ENCODE measurements around the gene OR10Z1.

OR10Z1 gene

DNA sequence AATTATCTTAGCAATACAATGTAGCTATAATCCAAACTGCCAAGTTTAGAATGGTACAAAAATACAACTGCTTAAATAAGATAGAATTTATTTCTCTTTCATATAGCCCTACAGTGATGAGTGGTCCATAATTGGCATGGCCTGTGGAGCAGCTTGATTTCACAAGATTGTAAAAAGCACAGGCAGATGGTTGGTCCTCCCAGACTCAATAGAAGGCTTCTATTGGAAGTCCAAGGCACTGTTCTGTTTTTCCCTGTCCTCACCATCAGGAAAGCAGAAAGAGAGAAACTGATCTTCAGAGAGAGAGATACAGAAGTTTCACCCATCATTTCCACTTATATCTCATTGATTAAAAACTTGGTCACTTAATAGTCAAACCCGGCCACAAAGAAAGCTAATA, 32.8 kb upstream of the OR10Z1 start:
- TF ChIP-seq, protein P1, sequence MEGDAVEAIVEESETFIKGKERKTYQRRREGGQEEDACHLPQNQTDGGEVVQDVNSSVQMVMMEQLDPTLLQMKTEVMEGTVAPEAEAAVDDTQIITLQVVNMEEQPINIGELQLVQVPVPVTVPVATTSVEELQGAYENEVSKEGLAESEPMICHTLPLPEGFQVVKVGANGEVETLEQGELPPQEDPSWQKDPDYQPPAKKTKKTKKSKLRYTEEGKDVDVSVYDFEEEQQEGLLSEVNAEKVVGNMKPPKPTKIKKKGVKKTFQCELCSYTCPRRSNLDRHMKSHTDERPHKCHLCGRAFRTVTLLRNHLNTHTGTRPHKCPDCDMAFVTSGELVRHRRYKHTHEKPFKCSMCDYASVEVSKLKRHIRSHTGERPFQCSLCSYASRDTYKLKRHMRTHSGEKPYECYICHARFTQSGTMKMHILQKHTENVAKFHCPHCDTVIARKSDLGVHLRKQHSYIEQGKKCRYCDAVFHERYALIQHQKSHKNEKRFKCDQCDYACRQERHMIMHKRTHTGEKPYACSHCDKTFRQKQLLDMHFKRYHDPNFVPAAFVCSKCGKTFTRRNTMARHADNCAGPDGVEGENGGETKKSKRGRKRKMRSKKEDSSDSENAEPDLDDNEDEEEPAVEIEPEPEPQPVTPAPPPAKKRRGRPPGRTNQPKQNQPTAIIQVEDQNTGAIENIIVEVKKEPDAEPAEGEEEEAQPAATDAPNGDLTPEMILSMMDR (IDR thresholded peaks at IDR 0.05): no peak
- H3K9ac ChIP-seq: no peak overlapping the region
- H3K4me2 ChIP-seq (ENCODE audit: low read length): no peak overlapping the region
- no peak overlapping the region for H3K4me3 ChIP-seq (ENCODE audit: low read depth, low read length)
- H3K79me2 ChIP-seq: no peaks in the 10 kb centered on the region
- no peak overlapping the region for H3K27ac ChIP-seq
- no peaks in the 10 kb centered on the region for H3K27me3 ChIP-seq (ENCODE audit: control insufficient read depth, insufficient read depth, low read length)
- no peaks in the 10 kb centered on the region for H3K36me3 ChIP-seq (ENCODE audit: control insufficient read depth, insufficient read depth, low read length)
- no peaks in the 10 kb centered on the region for H3K4me1 ChIP-seq
- no peaks in the 10 kb centered on the region for H3K9me3 ChIP-seq (ENCODE audit: control insufficient read depth, low read length)
- no peak overlapping the region for H2AFZ ChIP-seq

DNA sequence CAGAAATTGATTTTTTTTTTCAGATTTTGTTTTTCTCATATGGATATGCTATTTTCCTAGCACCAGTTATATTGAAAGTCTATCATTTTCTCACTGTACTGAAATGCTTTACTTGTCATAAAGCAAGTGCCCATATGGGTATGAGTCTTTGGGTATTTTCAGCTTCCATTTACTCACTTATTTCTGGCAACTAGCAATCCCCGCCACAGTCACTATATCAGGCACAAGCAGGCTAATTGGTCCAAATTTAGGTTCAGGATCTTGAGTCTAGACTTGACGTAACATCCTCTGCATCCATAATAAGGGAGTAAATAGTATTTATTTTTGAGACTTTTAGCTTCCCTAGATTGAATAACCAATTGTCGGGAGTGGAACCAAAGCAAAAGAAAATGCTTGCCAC, 27.5 kb upstream of the OR10Z1 start:
- H3K4me1 ChIP-seq: no peaks in the 10 kb centered on the region
- no peak overlapping the region for H3K27ac ChIP-seq
- H3K9ac ChIP-seq: no peak overlapping the region
- no peak overlapping the region for H3K4me2 ChIP-seq (ENCODE audit: low read length)
- no peaks in the 10 kb centered on the region for H3K36me3 ChIP-seq (ENCODE audit: control insufficient read depth, insufficient read depth, low read length)
- H3K4me3 ChIP-seq (ENCODE audit: low read depth, low read length): no peak overlapping the region
- H2AFZ ChIP-seq: no peak overlapping the region
- H3K79me2 ChIP-seq: no peaks in the 10 kb centered on the region
- H3K27me3 ChIP-seq (ENCODE audit: control insufficient read depth, insufficient read depth, low read length): no peaks in the 10 kb centered on the region
- TF ChIP-seq, protein P1 (IDR thresholded peaks at IDR 0.05): no peak
- no peaks in the 10 kb centered on the region for H3K9me3 ChIP-seq (ENCODE audit: control insufficient read depth, low read length)

DNA sequence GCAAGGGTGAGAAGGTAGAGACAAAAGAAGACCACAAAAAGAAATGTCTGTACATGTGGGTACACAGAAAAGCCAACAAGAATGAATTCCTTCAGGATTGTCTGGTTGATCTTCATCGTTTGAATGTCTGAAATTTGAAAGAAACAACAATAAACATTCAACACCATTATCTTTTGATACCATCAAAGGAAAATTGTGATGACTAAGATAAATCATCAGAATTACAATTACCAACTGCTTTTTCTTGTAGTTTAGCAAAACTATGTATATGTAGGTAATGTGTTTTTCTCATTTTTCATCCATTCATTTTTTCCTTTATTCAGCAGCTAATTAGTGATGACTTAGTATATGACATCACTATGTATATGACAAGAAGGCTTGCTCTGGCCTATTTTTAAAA, 25.3 kb upstream of the OR10Z1 start, which contains the start of gene OR10X1:
Gene OR10X1 (minus strand): TSS at position 167 of the 400 bp plus-strand sequence. CDS start 0 bp downstream, at position 167.
- H3K9ac ChIP-seq: no peak within 1 kb of the TSS
- no peak within 1 kb of the TSS for H2AFZ ChIP-seq
- TF ChIP-seq, protein P1 (IDR thresholded peaks at IDR 0.05): no peak
- H3K27me3 ChIP-seq (ENCODE audit: control insufficient read depth, insufficient read depth, low read length): no peaks in the 10 kb centered on the region
- no peak within 1 kb of the TSS for H3K4me3 ChIP-seq (ENCODE audit: low read depth, low read length)
- H3K4me1 ChIP-seq: no peaks in the 10 kb centered on the region
- H3K27ac ChIP-seq: no peak within 1 kb of the TSS
- no peaks in the 10 kb centered on the region for H3K79me2 ChIP-seq
- no peaks in the 10 kb centered on the region for H3K36me3 ChIP-seq (ENCODE audit: control insufficient read depth, insufficient read depth, low read length)
- no peaks in the 10 kb centered on the region for H3K9me3 ChIP-seq (ENCODE audit: control insufficient read depth, low read length)
- H3K4me2 ChIP-seq (ENCODE audit: low read length): no peak within 1 kb of the TSS

DNA sequence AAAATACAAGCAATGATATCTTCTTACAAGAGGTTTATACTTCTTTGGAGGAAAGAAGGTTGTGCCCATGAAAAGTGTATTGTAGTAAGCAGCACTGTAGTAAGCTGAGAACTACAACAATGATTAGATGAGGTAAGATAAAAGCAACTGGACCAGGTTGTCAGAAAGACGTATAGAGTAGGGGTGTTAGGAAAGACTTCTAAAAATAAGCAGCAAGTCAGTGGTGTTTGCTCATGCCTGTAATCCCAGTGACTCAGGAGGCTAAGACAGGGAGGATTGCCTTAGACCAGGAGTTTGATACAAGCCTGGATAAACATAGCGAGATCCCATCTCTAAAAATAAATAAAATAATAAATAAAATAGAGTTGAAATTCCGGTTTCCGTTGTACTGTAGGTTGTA, 21.1 kb upstream of the OR10Z1 start:
- Histone ChIP-seq H2AFZ (no peak overlapping the region), H3K4me3 (ENCODE audit: low read depth, low read length) (no peak overlapping the region), H3K9ac (no peak overlapping the region), H3K4me1 (no peaks in the 10 kb centered on the region), H3K9me3 (ENCODE audit: control insufficient read depth, low read length) (no peaks in the 10 kb centered on the region), H3K4me2 (ENCODE audit: low read length) (no peak overlapping the region), H3K79me2 (no peaks in the 10 kb centered on the region), H3K36me3 (ENCODE audit: control insufficient read depth, insufficient read depth, low read length) (no peaks in the 10 kb centered on the region), H3K27me3 (ENCODE audit: control insufficient read depth, insufficient read depth, low read length) (no peaks in the 10 kb centered on the region), H3K27ac (no peak overlapping the region)
- TF ChIP-seq, protein P1 (IDR thresholded peaks at IDR 0.05): no peak

DNA sequence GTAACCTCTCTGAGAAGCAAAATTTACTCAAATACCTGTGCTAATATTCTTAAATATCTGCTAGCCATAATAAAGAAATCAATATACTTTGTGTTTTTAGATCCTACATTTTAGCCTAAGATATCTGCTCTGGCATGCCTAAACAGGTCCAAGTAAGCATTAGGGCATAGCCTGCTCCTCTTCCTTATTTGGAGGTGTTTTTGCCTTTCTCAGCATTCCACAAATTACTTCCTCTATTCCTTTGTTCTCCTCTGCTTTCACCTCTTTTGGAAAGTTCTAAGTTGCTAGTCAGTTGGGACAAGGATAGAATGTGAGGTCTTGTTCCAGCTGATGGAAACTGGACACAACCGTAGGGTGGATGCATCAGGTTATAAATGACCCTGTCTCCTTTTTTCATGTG, 18.1 kb upstream of the OR10Z1 start:
- no peak overlapping the region for H3K9ac ChIP-seq
- H3K27ac ChIP-seq: no peak overlapping the region
- no peaks in the 10 kb centered on the region for H3K27me3 ChIP-seq (ENCODE audit: control insufficient read depth, insufficient read depth, low read length)
- no peak overlapping the region for H2AFZ ChIP-seq
- H3K4me2 ChIP-seq (ENCODE audit: low read length): no peak overlapping the region
- no peaks in the 10 kb centered on the region for H3K9me3 ChIP-seq (ENCODE audit: control insufficient read depth, low read length)
- H3K4me3 ChIP-seq (ENCODE audit: low read depth, low read length): no peak overlapping the region
- H3K79me2 ChIP-seq: no peaks in the 10 kb centered on the region
- no peaks in the 10 kb centered on the region for H3K36me3 ChIP-seq (ENCODE audit: control insufficient read depth, insufficient read depth, low read length)
- H3K4me1 ChIP-seq: no peaks in the 10 kb centered on the region
- TF ChIP-seq, protein P1 (IDR thresholded peaks at IDR 0.05): no peak

Measured in parathyroid adenoma (tissue), 2 donors.